ENCODE measurements around the gene SLC26A4.

Gene SLC26A4

DNA sequence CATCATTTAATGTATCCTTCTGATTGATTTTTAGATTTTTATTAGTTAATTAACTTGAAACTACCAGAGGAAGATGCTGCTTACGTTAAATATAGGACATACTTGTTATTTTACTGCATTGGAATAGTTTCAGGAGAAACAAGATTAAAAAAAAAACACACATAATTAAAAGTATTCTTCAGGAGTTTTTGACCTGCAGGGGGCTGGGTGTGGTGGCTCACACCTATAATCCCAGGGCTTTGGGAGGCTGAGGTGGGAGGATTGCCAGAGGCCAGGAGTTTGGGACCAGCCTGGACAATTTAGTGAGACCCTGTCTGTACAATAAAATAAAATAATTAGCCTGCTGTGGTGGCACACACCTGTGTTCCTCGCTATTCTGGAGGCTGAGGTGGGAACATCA, 94.0 kb downstream of the SLC26A4 start:
- no peak for DNase-seq

DNA sequence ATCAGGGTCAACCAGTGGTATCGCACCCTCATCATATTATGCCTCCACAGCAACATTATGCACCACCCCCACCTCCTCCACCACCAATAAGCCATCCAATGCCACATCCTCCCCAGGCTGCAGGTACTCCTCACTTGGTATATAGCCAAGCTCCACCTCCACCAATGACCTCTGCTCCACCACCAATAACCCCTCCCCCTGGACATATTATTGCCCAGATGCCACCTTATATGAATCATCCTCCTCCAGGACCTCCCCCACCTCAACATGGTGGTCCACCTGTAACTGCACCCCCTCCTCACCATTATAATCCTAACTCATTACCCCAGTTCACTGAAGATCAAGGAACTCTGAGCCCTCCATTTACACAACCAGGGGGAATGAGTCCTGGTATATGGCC, 98.0 kb downstream of the SLC26A4 start:
- DNase-seq: no peak

- no peak for DNase-seq
These were observed 106.8 kb downstream of the SLC26A4 start for GRCh38 chr7:107767391-107767790.

Measured in RPMI8226 (cell line).